K562 (cell line): ENCODE results near the gene CWF19L2. TPM values are rescaled to one million over a fixed set of nuclear protein-coding genes. Genes with fewer than 3 reads are reported as not detected.
A peak's percentile ranks its signal among the peaks of the same experiment; 100 is the strongest.

Experiments used
- BHLHE40 ChIP-seq: IDR thresholded peaks from 2 replicates; pipeline ENCODE4 v1.6.1; 2011; ENCODE audit warnings: low read length, improper control_type of control experiment
- FOXK2 ChIP-seq, 2 experiments: fragments of 450-650 bp; IDR thresholded peaks in 1 of 2; conservative IDR thresholded peaks in 1 of 2; 2 replicates each; pipeline ENCODE4 v1.6.1; 2016; ENCODE audit warnings: low read depth in 2 of 2, mild to moderate bottlenecking in 1 of 2
- PHB ChIP-seq: fragments of 250-450 bp; sonication (Bioruptor Pico); IDR thresholded peaks from 2 replicates; pipeline ENCODE4 v1.5.0; 2021
- RFX7 ChIP-seq: fragments of 250-450 bp; sonication (Bioruptor Pico); IDR thresholded peaks from 2 replicates; pipeline ENCODE4 v1.5.1; 2021; ENCODE audit warnings: mild to moderate bottlenecking
- SIN3A ChIP-seq, 2 experiments: fragments of 150-350 bp in 1 of 2; IDR thresholded peaks; 2 replicates each; pipeline ENCODE4 v1.6.1; 2011 to 2016; ENCODE audit warnings: borderline replicate concordance in 2 of 2, low read depth in 2 of 2, low read length in 2 of 2, mild to moderate bottlenecking in 2 of 2, moderate library complexity in 2 of 2; ENCODE audit not compliant: control insufficient read depth in 1 of 2
- STAG1 ChIP-seq: sonication (generic); formaldehyde crosslinking; IDR thresholded peaks from 2 replicates; pipeline ENCODE4 v1.5.0; 2020; ENCODE audit warnings: missing genetic modification reagents, borderline replicate concordance
- TEAD4 ChIP-seq, 2 experiments: sonication (generic) in 1 of 2; formaldehyde crosslinking in 1 of 2; IDR thresholded peaks; 2 replicates each; pipeline versions ENCODE4 v1.6.1 to v1.8.0; 2012 to 2022; ENCODE audit warnings: borderline replicate concordance in 1 of 2, inconsistent platforms in 1 of 2, low read length in 1 of 2, mild to moderate bottlenecking in 1 of 2, missing genetic modification reagents in 1 of 2
- ZBTB17 ChIP-seq: fragments of 450-650 bp; formaldehyde crosslinking; IDR thresholded peaks from 2 replicates; pipeline ENCODE4 v1.4.0; 2020; ENCODE audit warnings: mild to moderate bottlenecking
- ZNF12 ChIP-seq: sonication (generic); formaldehyde crosslinking; IDR thresholded peaks from 2 replicates; pipeline ENCODE4 v1.4.0; 2020; ENCODE audit warnings: mild to moderate bottlenecking, missing genetic modification reagents
- polyA plus RNA-seq, 8 experiments: library from polyadenylated mRNA; depleted of rRNA in 4 of 8; stranded (reverse) in 5 of 8; unstranded in 3 of 8; fragments of >200 nt; fragmentation: Nextera tagmentation in 2 of 8; fragmentation: Illumina TruSeq in 1 of 8; extraction: Ambion mirVana in 2 of 8; extraction: Trizol in 1 of 8; gene quantifications; 2 replicates each; pipeline versions ENCODE4 v1.2.1 to v1.2.3, GENCODE V29; 2011 to 2014; ENCODE audit warnings: inconsistent platforms in 1 of 8, missing spikeins in 1 of 8
- total RNA-seq, 7 experiments: library from RNA; depleted of rRNA in 6 of 7; stranded (reverse); fragments of >200 nt in 6 of 7; fragmentation: Illumina TruSeq in 2 of 7; extraction: Trizol in 2 of 7; gene quantifications; 2 replicates each; pipeline versions ENCODE4 v1.2.1 to v1.2.3, GENCODE V29; 2011 to 2021; ENCODE audit warnings: low replicate concordance in 1 of 7
- TF ChIP-seq, protein P1 (sequence below), 3 experiments: fragments of 200-800 bp in 1 of 3; sonication (Bioruptor generic) in 1 of 3; sonication (generic) in 1 of 3; formaldehyde crosslinking in 1 of 3; IDR thresholded peaks; 2 replicates each; pipeline versions ENCODE4 v1.6.1 to v1.8.0; 2016 to 2022; ENCODE audit warnings: mild to moderate bottlenecking in 2 of 3, missing compliant biosample characterization in 2 of 3, missing genetic modification characterization in 2 of 3, missing genetic modification reagents in 1 of 3
- TF ChIP-seq, protein P2 (sequence below), 2 experiments: fragments of 450-650 bp; IDR thresholded peaks; 2 replicates each; pipeline ENCODE4 v1.6.1; 2018; ENCODE audit warnings: mild to moderate bottlenecking in 2 of 2, low read depth in 1 of 2; ENCODE audit not compliant: partially characterized antibody in 2 of 2
- TF ChIP-seq, protein P3 (sequence below), 2 experiments: fragments of 450-650 bp; IDR thresholded peaks; 2 replicates each; pipeline ENCODE4 v1.6.1; 2016; ENCODE audit warnings: mild to moderate bottlenecking in 2 of 2, borderline replicate concordance in 1 of 2, low read depth in 1 of 2, moderate library complexity in 1 of 2

CWF19L2 gene
- total and polyA plus RNA-seq, 9 of the 15 experiments (the other 6 are each of a cell fraction or from before 2014, with no cell fraction given): 4.7 to 23.3 (median 10.2) TPM

DNA sequence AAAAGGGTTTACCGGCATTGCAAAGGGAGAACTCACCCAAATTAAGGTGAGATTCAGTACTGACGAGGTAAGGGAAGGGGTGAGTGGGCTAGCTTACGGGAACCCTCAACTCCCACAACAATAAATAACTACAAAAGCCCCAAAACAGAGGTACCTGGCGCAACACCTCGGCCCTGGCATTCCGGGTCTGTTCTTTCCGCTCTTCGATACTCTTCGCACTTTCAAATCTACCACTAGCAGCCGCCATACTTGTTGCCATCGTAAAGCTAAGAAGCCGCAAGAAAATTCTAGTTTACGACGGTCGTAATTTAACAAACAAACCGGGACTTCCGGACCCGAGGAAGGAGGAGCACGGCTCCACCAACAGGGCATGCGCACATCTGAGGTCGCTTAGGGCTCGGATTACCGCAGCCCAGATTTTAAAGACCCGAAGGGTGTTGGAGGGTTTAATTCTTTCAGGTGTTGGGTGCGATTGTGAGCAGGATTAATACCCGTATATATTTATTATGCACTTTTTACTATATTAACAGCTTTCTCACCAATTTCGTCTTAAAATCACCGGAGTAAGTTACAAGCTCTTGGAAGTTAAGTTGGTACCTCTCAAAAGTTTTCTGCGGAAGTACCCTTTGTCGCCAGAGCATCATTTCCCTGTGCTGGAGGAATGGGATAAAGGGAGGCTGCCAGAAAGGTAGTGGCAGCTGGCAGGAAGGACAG lies at the start of gene CWF19L2 (continued):
- TF ChIP-seq, protein P1, sequence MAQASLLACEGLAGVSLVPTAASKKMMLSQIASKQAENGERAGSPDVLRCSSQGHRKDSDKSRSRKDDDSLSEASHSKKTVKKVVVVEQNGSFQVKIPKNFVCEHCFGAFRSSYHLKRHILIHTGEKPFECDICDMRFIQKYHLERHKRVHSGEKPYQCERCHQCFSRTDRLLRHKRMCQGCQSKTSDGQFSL (CRISPR knock-in tag; IDR thresholded peaks at IDR 0.05): no peak
- TF ChIP-seq, protein P1 (tag; IDR thresholded peaks at IDR 0.05): no peak
- TF ChIP-seq BHLHE40: no peak
- TF ChIP-seq, protein P2, sequence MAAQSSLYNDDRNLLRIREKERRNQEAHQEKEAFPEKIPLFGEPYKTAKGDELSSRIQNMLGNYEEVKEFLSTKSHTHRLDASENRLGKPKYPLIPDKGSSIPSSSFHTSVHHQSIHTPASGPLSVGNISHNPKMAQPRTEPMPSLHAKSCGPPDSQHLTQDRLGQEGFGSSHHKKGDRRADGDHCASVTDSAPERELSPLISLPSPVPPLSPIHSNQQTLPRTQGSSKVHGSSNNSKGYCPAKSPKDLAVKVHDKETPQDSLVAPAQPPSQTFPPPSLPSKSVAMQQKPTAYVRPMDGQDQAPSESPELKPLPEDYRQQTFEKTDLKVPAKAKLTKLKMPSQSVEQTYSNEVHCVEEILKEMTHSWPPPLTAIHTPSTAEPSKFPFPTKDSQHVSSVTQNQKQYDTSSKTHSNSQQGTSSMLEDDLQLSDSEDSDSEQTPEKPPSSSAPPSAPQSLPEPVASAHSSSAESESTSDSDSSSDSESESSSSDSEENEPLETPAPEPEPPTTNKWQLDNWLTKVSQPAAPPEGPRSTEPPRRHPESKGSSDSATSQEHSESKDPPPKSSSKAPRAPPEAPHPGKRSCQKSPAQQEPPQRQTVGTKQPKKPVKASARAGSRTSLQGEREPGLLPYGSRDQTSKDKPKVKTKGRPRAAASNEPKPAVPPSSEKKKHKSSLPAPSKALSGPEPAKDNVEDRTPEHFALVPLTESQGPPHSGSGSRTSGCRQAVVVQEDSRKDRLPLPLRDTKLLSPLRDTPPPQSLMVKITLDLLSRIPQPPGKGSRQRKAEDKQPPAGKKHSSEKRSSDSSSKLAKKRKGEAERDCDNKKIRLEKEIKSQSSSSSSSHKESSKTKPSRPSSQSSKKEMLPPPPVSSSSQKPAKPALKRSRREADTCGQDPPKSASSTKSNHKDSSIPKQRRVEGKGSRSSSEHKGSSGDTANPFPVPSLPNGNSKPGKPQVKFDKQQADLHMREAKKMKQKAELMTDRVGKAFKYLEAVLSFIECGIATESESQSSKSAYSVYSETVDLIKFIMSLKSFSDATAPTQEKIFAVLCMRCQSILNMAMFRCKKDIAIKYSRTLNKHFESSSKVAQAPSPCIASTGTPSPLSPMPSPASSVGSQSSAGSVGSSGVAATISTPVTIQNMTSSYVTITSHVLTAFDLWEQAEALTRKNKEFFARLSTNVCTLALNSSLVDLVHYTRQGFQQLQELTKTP (IDR thresholded peaks at IDR 0.05; ENCODE audit: low read depth in 1 of 2, partially characterized antibody in 2 of 2): no peak
- TF ChIP-seq ZNF12 (CRISPR knock-in tag): no peak
- no peak for TF ChIP-seq ZBTB17 (CRISPR knock-in tag)
- no peak for TF ChIP-seq STAG1
- TF ChIP-seq, protein P3, sequence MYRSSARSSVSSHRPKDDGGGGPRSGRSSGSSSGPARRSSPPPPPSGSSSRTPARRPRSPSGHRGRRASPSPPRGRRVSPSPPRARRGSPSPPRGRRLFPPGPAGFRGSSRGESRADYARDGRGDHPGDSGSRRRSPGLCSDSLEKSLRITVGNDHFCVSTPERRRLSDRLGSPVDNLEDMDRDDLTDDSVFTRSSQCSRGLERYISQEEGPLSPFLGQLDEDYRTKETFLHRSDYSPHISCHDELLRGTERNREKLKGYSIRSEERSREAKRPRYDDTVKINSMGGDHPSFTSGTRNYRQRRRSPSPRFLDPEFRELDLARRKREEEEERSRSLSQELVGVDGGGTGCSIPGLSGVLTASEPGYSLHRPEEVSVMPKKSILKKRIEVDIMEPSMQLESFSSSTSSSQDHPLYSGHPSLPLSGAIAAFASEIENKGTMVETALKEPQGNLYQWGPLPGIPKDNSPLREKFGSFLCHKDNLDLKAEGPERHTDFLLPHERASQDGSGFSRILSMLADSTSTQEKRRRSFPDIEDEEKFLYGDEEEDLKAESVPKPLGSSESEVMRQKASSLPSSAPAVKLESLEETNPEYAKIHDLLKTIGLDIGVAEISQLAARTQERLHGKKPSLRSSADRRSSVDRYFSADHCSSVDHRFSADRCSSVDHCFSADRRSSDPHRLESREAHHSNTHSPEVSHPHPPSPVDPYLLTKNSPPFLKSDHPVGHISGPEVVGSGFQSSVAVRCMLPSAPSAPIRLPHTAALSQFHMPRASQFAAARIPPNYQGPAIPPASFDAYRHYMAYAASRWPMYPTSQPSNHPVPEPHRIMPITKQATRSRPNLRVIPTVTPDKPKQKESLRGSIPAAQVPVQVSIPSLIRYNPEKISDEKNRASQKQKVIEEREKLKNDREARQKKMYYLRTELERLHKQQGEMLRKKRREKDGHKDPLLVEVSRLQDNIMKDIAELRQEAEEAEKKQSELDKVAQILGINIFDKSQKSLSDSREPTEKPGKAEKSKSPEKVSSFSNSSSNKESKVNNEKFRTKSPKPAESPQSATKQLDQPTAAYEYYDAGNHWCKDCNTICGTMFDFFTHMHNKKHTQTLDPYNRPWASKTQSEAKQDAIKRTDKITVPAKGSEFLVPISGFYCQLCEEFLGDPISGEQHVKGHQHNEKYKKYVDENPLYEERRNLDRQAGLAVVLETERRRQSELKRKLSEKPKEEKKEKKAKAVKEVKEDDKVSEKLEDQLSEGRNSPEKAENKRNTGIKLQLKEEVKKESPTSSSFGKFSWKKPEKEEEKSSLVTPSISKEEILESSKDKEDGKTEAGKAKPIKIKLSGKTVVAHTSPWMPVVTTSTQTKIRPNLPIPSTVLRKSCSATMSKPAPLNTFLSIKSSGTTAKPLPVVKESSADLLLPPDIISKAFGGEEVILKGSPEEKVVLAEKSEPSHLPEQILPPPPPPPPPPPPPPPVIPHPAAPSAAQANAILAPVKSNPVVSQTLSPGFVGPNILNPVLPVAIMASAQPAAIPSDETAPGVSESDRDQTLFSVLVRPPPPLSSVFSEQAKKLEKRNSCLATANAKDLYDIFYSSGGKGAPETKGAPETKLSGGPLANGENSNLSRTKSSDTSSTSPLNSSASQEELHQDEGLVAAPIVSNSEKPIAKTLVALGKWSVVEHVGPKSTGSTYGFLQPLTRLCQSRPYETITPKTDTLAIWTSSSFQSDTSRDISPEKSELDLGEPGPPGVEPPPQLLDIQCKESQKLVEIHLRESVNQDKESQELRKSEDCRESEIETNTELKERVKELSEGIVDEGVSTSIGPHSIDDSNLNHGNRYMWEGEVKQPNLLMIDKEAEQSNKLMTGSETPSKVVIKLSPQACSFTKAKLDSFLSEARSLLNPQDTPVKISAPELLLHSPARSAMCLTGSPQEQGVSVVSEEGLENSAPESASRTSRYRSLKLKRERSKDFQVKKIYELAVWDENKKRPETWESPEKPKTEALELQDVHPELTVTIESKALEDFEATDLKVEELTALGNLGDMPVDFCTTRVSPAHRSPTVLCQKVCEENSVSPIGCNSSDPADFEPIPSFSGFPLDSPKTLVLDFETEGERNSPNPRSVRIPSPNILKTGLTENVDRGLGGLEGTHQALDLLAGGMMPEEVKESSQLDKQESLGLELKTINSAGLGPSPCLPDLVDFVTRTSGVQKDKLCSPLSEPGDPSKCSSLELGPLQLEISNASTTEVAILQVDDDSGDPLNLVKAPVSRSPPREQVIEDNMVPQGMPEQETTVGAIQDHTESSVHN (IDR thresholded peaks at IDR 0.05; ENCODE audit: borderline replicate concordance in 1 of 2, low read depth in 1 of 2): no peak
- no peak for TF ChIP-seq PHB (CRISPR knock-in tag)
- peak; percentile 95 for TF ChIP-seq FOXK2 (conservative IDR thresholded peaks at IDR 0.05 in 1 of 2, IDR thresholded peaks at IDR 0.05 in 1 of 2; ENCODE audit: low read depth in 2 of 2)
- TF ChIP-seq TEAD4 (IDR thresholded peaks at IDR 0.05; ENCODE audit: low read length): peak; percentile 40; the same call in 1 of the 2 replicates
- TF ChIP-seq TEAD4 (CRISPR knock-in tag; IDR thresholded peaks at IDR 0.05; ENCODE audit: borderline replicate concordance): no peak
- TF ChIP-seq SIN3A (IDR thresholded peaks at IDR 0.05; ENCODE audit: borderline replicate concordance in 2 of 2, control insufficient read depth in 1 of 2, low read depth in 2 of 2, low read length in 2 of 2): peak in 1 of 2 experiments; percentile 68; a peak in 1 of 4 replicates
- TF ChIP-seq RFX7 (CRISPR knock-in tag): no peak
